Naive thymus-derived CD4-positive, alpha-beta T cell (primary cell): Measurements from ENCODE around the gene TNK2. TPM values are rescaled to one million over a fixed set of nuclear protein-coding genes. Genes with fewer than 3 reads are reported as not detected.

Experiments used
- ATAC-seq: fragments of 150-1000 bp; cut with Tn5 transposase; 2 replicates; pipeline ENCODE4 v1.10.0; 2021; ENCODE audit warnings: mild to moderate bottlenecking, moderate library complexity
- CTCF ChIA-PET: fragments of 350-600 bp; sonication (Branson Sonifier 250); formaldehyde crosslinking; loops from one replicate; lab custom pipeline; 2021; ENCODE audit warnings: antibody characterized with exemption; lab: Charles Lee
- POLR2A ChIA-PET: fragments of 350-600 bp; sonication (Branson Sonifier 250); formaldehyde crosslinking; loops from one replicate; lab custom pipeline; 2021; ENCODE audit warnings: antibody characterized with exemption, inconsistent platforms; lab: Charles Lee
- DNase-seq, 9 donors: peaks; one replicate each; pipeline versions ENCODE4 v3.0.0 to v3.0.0-alpha.2; 2020 to 2022; ENCODE audit warnings: mixed read lengths in 1 of 9
- H3K27ac ChIP-seq: one replicate; pipeline ENCODE4 v1.7.0; 2013; ENCODE audit warnings: mild to moderate bottlenecking, low read depth, low read length, moderate library complexity
- H3K27me3 ChIP-seq, 2 donors: one replicate each; pipeline ENCODE4 v1.7.0; 2013; ENCODE audit warnings: low read length in 2 of 2, mild to moderate bottlenecking in 2 of 2, moderate library complexity in 2 of 2; ENCODE audit not compliant: control insufficient read depth in 2 of 2, insufficient read depth in 2 of 2
- H3K36me3 ChIP-seq, 3 experiments: 1 replicate in 2 of 3; 2 replicates in 1 of 3; pipeline ENCODE4 v1.7.0; 2013; ENCODE audit warnings: low read length in 3 of 3, mild to moderate bottlenecking in 3 of 3, moderate library complexity in 1 of 3; ENCODE audit not compliant: insufficient read depth in 3 of 3, control insufficient read depth in 2 of 3
- H3K4me1 ChIP-seq, 2 donors: one replicate each; pipeline ENCODE4 v1.7.0; 2013; ENCODE audit warnings: low read length in 2 of 2, mild to moderate bottlenecking in 2 of 2, moderate library complexity in 1 of 2; ENCODE audit not compliant: control insufficient read depth in 2 of 2, insufficient read depth in 2 of 2
- H3K4me3 ChIP-seq: 2 replicates; pipeline ENCODE4 v1.7.0; 2013; ENCODE audit warnings: mild to moderate bottlenecking, low read length
- H3K9me3 ChIP-seq, 3 experiments: 1 replicate in 2 of 3; 2 replicates in 1 of 3; pipeline ENCODE4 v1.7.0; 2013; ENCODE audit warnings: low read length in 3 of 3; ENCODE audit not compliant: control insufficient read depth in 2 of 3
- H3K27ac Mint-ChIP-seq, 9 donors: one replicate each; pipeline ENCODE4 v1.8.0; 2020 to 2022; ENCODE audit warnings: mixed read lengths in 9 of 9, mild to moderate bottlenecking in 8 of 9, moderate library complexity in 5 of 9, inconsistent platforms in 2 of 9
- H3K27me3 Mint-ChIP-seq, 5 donors: one replicate each; pipeline ENCODE4 v1.8.0; 2021 to 2022; ENCODE audit warnings: mixed read lengths in 5 of 5, mild to moderate bottlenecking in 1 of 5
- H3K36me3 Mint-ChIP-seq, 5 donors: one replicate each; pipeline ENCODE4 v1.8.0; 2020 to 2022; ENCODE audit warnings: mixed read lengths in 5 of 5, mild to moderate bottlenecking in 3 of 5, inconsistent platforms in 1 of 5
- H3K4me1 Mint-ChIP-seq, 7 donors: one replicate each; pipeline ENCODE4 v1.8.0; 2020 to 2022; ENCODE audit warnings: mixed read lengths in 7 of 7, mild to moderate bottlenecking in 3 of 7, inconsistent platforms in 1 of 7
- H3K4me3 Mint-ChIP-seq, 10 donors: one replicate each; pipeline ENCODE4 v1.8.0; 2020 to 2022; ENCODE audit warnings: mild to moderate bottlenecking in 10 of 10, mixed read lengths in 10 of 10, moderate library complexity in 6 of 10, inconsistent platforms in 2 of 10
- H3K9me3 Mint-ChIP-seq, 11 donors: one replicate each; pipeline ENCODE4 v1.8.0; 2020 to 2022; ENCODE audit warnings: mixed read lengths in 11 of 11, mild to moderate bottlenecking in 4 of 11, inconsistent platforms in 1 of 11, moderate library complexity in 1 of 11
- intact Hi-C, 2 donors: fragments of 100-400 bp; cut with micrococcal nuclease; formaldehyde crosslinking; loops; one replicate each; pipeline ENCODE4 v1.15.1; 2023
- polyA plus RNA-seq, 2 donors: library from polyadenylated mRNA; unstranded; fragments of 300-500 nt; fragmentation: Illumina TruSeq; gene quantifications; one replicate each; pipeline ENCODE4 v1.2.3, GENCODE V29; 2021
- total RNA-seq, 6 experiments: library from RNA in 5 of 6; stranded (reverse) in 5 of 6; gene quantifications; 1 replicate in 5 of 6; 2 replicates in 1 of 6; pipeline ENCODE4 v1.2.3 and lab custom pipeline; 2021 to 2026

Gene TNK2
- total and polyA plus RNA-seq, 7 experiments from 2014 or later = 2.0 to 196 (median 184) TPM

GRCh38 chr3:195884691-195885035, 23.7 kb downstream of the TNK2 start:
- CTCF ChIA-PET = no interaction called here
- H3K4me3 Mint-ChIP-seq = no peak overlapping the region
- ATAC-seq = peak; percentile 3
- H3K9me3 Mint-ChIP-seq = no peaks in the 10 kb centered on the region
- DNase-seq = no peak
- no peak overlapping the region for H3K27ac Mint-ChIP-seq
- H3K4me1 Mint-ChIP-seq = peaks cover 0 to 12% (median 8%) of the 10 kb centered on the region in 7 donors
- intact Hi-C loops = no loop called here
- H3K9me3 ChIP-seq = no peaks in the 10 kb centered on the region
- POLR2A ChIA-PET = no interaction called here
- no peaks in the 10 kb centered on the region for H3K27me3 Mint-ChIP-seq
- H3K36me3 Mint-ChIP-seq = peaks cover 0 to 12% (median 2%) of the 10 kb centered on the region in 5 donors
- no peaks in the 10 kb centered on the region for H3K27me3 ChIP-seq
- peaks cover 0 to 72% (median 18%) of the 10 kb centered on the region in 3 experiments for H3K36me3 ChIP-seq
- no peak overlapping the region for H3K27ac ChIP-seq
- no peak overlapping the region for H3K4me3 ChIP-seq
- H3K4me1 ChIP-seq = no peaks in the 10 kb centered on the region

DNA sequence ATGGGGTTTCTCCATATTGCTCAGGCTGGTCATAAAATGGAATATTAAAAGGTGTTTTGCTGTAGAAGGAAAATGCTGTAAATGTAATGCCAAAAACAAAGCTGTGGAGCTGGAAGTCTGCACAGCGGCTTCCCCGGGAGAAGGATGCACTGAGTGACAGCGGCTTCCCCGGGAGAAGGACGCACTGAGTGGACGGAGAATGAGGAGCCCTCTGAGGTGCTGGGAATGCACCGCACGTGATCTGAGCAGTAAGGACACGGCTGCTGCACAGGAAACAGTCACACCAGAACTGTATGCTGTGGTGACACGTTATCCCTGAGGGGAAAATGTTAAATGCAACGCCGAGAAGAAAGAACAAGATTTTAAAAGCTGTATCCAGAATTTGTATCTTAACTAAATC, 24.6 kb downstream of the TNK2 start:
- Histone ChIP-seq H3K27me3 (no peaks in the 10 kb centered on the region), H3K9me3 (no peaks in the 10 kb centered on the region), H3K4me3 (no peak overlapping the region), H3K4me1 (no peaks in the 10 kb centered on the region), H3K36me3 (peaks cover 0 to 81% (median 23%) of the 10 kb centered on the region in 3 experiments), H3K27ac (no peak overlapping the region)
- ATAC-seq (no peak), DNase-seq (no peak)
- no peaks in the 10 kb centered on the region for H3K27me3 Mint-ChIP-seq
- POLR2A ChIA-PET = no interaction called here
- peaks cover 0 to 17% (median 2%) of the 10 kb centered on the region in 5 donors for H3K36me3 Mint-ChIP-seq
- CTCF ChIA-PET = no interaction called here
- H3K9me3 Mint-ChIP-seq = no peaks in the 10 kb centered on the region
- H3K4me3 Mint-ChIP-seq = no peak overlapping the region
- intact Hi-C loops = no loop called here
- H3K4me1 Mint-ChIP-seq = peaks cover 0 to 11% (median 4%) of the 10 kb centered on the region in 7 donors
- H3K27ac Mint-ChIP-seq = peak overlapping the region in 1 of 9 donors; percentile 32

DNA sequence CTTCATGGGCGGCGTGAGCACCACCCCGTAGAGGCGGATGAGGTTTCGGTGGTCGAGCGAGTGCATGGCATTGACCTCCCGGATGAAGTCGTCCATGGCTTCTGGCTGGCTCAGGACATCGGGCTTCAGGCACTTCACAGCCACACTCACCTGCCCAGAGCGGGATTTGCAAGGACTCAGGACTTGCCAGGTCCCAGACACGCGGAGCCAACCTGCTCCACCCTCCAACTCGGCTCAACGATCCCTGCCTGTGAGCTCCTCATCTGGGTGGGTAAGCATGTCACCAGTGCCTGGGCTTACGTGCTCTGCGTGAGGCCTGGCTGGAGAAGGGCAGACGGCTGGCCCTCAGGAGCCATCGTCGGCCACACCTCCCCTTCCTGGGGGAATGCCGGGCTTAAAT, 25.2 kb downstream of the TNK2 start:
- H3K4me3 Mint-ChIP-seq = no peak overlapping the region
- no peak overlapping the region for H3K27ac ChIP-seq
- DNase-seq = no peak
- no peaks in the 10 kb centered on the region for H3K27me3 Mint-ChIP-seq
- no peaks in the 10 kb centered on the region for H3K9me3 ChIP-seq
- POLR2A ChIA-PET = interaction anchor here (0.7 kb wide), 1 partner anchor 29 kb away, joined by 4 read pairs; no protein-coding TSS in a partner anchor
- intact Hi-C loops = no loop called here
- peaks cover 0 to 17% (median 2%) of the 10 kb centered on the region in 5 donors for H3K36me3 Mint-ChIP-seq
- no peak for ATAC-seq
- no peaks in the 10 kb centered on the region for H3K4me1 ChIP-seq
- no peak overlapping the region for H3K27ac Mint-ChIP-seq
- peaks cover 0 to 84% (median 29%) of the 10 kb centered on the region in 3 experiments for H3K36me3 ChIP-seq
- H3K4me3 ChIP-seq = no peak overlapping the region
- CTCF ChIA-PET = no interaction called here
- no peaks in the 10 kb centered on the region for H3K9me3 Mint-ChIP-seq
- peaks cover 0 to 11% (median 4%) of the 10 kb centered on the region in 7 donors for H3K4me1 Mint-ChIP-seq
- H3K27me3 ChIP-seq = no peaks in the 10 kb centered on the region

DNA sequence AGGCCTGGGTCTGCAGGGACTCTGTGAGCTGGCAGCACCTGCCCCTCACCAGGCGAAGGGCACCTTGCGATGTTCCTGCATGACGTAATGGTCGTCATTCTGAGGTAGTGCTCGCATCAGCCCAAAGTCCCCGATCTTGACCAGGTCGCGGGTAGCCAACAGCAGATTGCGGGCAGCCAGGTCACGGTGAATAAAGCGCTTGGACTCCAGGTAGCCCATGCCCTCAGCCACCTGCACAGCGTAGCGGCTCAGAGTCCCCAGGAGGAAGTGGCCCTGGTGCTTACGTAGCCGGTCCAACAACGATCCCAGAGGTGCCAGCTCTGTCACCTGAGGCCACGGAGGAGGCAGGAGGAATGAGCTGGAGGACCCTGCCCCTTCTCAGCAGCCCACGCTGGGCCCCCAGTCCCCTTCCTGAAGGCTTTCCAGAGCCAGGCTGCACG, 26.3 kb downstream of the TNK2 start:
- CTCF ChIA-PET = no interaction called here
- Mint-ChIP-seq H3K9me3 (no peaks in the 10 kb centered on the region), H3K4me1 (peaks cover 0 to 14% (median 4%) of the 10 kb centered on the region in 7 donors), H3K27ac (no peak overlapping the region), H3K27me3 (no peaks in the 10 kb centered on the region), H3K4me3 (no peak overlapping the region), H3K36me3 (peaks cover 0 to 10% (median 0%) of the 10 kb centered on the region in 5 donors)
- intact Hi-C loops = no loop called here
- no peak for ATAC-seq
- H3K36me3 ChIP-seq = peaks cover 0 to 85% (median 29%) of the 10 kb centered on the region in 3 experiments
- no peaks in the 10 kb centered on the region for H3K27me3 ChIP-seq
- POLR2A ChIA-PET = no interaction called here
- H3K4me1 ChIP-seq = no peaks in the 10 kb centered on the region
- no peak overlapping the region for H3K27ac ChIP-seq
- no peak overlapping the region for H3K4me3 ChIP-seq
- H3K9me3 ChIP-seq = no peaks in the 10 kb centered on the region
- DNase-seq = no peak

DNA sequence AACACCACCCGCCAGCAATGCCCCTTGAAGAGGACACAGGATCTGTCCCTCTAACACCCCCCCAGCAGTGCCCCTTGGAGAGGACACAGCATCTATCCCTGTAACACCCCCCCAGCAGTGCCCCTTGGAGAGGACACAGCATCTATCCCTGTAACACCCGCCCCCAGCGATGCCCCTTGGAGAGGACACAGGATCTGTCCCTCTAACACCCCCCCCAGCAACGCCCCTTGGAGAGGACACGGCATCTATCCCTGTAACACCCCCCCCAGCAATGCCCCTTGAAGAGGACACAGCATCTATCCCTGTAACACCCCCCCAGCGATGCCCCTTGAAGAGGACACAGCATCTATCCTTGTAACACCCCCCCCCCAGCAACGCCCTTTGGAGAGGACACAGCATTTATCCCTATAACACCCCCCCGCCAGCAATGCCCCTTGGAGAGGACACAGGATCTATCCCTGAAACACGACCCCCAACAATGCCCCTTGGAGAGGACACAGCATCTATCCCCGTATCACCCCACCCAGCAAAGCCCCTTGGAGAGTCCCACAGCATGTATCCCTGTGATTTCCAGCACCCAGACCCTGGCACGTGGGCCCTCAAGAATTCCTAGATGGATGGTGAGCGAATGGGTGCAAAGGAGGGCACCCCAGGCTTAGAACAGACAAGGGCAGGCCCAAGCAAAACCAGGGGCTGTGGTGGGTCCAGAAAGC, 26.9 kb downstream of the TNK2 start:
- H3K27ac ChIP-seq = peak overlapping the region; percentile 7
- ATAC-seq (no peak), DNase-seq (no peak)
- H3K36me3 ChIP-seq = peaks cover 0 to 85% (median 32%) of the 10 kb centered on the region in 3 experiments
- H3K36me3 Mint-ChIP-seq = peaks cover 0 to 10% (median 0%) of the 10 kb centered on the region in 5 donors
- CTCF ChIA-PET = no interaction called here
- POLR2A ChIA-PET = no interaction called here
- no peak overlapping the region for H3K4me3 ChIP-seq
- intact Hi-C loops = no loop called here
- peaks cover 0 to 13% (median 3%) of the 10 kb centered on the region in 7 donors for H3K4me1 Mint-ChIP-seq
- no peaks in the 10 kb centered on the region for H3K9me3 ChIP-seq
- no peaks in the 10 kb centered on the region for H3K27me3 Mint-ChIP-seq
- H3K4me3 Mint-ChIP-seq = no peak overlapping the region
- no peaks in the 10 kb centered on the region for H3K9me3 Mint-ChIP-seq
- no peak overlapping the region for H3K27ac Mint-ChIP-seq
- no peaks in the 10 kb centered on the region for H3K4me1 ChIP-seq
- H3K27me3 ChIP-seq = no peaks in the 10 kb centered on the region

- H3K27ac ChIP-seq = peak overlapping the region; percentile 27
- H3K4me3 ChIP-seq = no peak overlapping the region
- Mint-ChIP-seq H3K4me1 (peaks cover 0 to 11% (median 0%) of the 10 kb centered on the region in 7 donors), H3K27ac (peak overlapping the region in 3 of 9 donors; percentile 43 to 71 (median 62)), H3K27me3 (no peaks in the 10 kb centered on the region), H3K4me3 (no peak overlapping the region), H3K36me3 (peaks cover 0 to 14% (median 0%) of the 10 kb centered on the region in 5 donors), H3K9me3 (no peaks in the 10 kb centered on the region)
- no peaks in the 10 kb centered on the region for H3K27me3 ChIP-seq
- intact Hi-C loops = no loop called here
- no peak for ATAC-seq
- POLR2A ChIA-PET = no interaction called here
- H3K36me3 ChIP-seq = peaks cover 0 to 83% (median 27%) of the 10 kb centered on the region in 3 experiments
- DNase-seq = no peak
- H3K4me1 ChIP-seq = no peaks in the 10 kb centered on the region
- CTCF ChIA-PET = no interaction called here
- H3K9me3 ChIP-seq = no peaks in the 10 kb centered on the region
Observed at GRCh38 chr3:195880037-195880431, 28.3 kb downstream of the TNK2 start.
